AG09309 (cell line): ENCODE results near the gene FOXO1.

Experiments used
- DNase-seq: peaks from one replicate; pipeline ENCODE4 v3.0.0-alpha.2; 2010; ENCODE audit warnings: low read depth
- H3K4me3 ChIP-seq: 2 replicates; pipeline ENCODE4 v1.5.1; 2011; ENCODE audit warnings: mild to moderate bottlenecking, low read depth, low read length, moderate library complexity; ENCODE audit not compliant: control insufficient read depth
- CTCF ChIP-seq: IDR thresholded peaks from 2 replicates; pipeline ENCODE4 v1.5.1; 2011; ENCODE audit warnings: mild to moderate bottlenecking, low read depth, low read length, inconsistent platforms; ENCODE audit not compliant: insufficient read depth, control insufficient read depth; ENCODE audit errors: missing control alignments

Gene FOXO1

DNA sequence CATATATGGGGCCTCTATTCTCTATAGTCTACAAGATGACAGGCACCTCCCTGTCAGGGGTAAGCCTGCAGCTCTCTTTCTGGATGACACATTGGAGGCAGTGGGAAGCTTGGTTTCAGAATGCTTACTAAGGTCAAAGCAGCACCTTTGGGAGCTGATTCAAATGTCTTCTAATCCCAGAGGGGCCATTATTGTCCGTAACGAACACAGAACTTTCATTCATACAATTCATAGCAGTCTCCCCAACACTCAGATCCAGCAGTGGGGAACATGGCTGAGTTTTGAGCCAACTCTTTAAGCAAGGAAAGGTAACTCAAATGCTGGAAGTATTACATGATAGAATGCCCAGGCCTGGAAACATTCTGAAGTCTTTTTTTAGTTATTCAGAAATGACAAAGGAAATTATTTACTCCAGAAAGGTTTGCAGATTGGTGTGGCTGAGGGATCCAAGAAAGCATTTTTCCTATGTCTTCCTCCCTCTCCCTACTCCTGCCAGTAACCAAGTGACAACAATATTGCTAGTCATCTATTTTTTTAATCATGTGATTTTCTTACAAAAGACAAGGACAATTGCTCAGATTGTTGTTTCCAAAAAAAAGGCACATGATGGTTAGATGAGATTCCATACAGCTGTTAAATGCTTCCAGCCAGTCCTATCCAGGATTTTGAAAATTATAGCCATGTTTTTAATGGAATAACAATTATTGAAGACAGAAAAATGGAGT lies 118.7 kb downstream of the FOXO1 start:
- H3K4me3 ChIP-seq: no peak overlapping the region
- no peak for DNase-seq
- no peak for TF ChIP-seq CTCF

DNA sequence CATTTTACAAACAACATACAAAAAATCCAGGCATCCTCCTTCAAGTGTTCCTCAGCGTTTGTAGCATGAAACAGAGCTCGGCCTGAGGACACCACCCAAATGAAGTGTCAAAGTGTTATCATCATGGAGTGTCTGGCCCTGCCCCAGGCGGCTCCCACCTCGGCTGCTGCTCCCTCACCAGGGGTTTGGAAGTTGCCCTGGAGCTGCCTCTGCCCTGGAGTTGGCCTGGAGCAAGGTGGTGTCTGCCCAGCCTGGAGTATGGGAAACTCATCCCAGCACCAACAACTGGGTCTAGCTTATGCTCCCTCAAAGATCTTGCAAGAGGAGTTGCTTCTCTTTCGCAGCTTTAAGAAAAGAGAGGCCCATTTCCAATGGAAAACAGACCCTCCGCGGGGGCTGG lies 120.4 kb downstream of the FOXO1 start:
- H3K4me3 ChIP-seq: no peak overlapping the region
- DNase-seq: no peak
- TF ChIP-seq CTCF: no peak

DNA sequence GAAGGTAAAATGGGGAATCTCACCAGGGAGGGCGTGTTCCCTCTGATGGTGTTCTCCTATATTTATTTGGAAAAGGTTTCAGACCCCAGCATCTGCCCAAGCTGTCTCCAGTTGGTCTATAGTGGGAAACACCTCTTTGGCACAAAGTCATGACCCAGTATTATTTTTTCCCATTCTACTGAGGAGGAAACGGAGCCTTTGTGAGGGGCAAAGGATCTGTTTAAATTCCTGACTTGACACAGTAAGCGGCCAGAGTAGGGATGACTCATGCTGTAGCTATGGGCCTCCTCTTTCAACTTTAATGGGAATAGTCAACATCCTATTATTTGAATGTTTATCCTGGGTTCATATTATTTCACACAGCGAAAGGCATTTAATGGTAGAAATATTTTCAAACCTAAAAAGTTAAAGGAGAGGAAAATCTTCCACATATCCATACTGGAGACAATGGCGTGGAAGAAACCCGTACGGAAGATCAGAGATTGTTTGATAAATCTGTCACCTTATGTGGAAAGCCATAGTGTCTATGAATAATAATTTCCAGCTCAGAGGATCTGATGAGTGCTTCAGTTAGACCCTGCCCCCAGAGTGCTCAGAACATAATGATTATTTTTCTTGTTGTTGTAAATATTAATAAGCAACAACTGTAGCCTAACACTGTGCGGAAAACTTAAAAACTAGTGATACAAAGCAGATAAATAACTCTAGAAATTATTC lies 126.0 kb downstream of the FOXO1 start:
- DNase-seq: peak; percentile 31
- H3K4me3 ChIP-seq: no peak overlapping the region
- TF ChIP-seq CTCF: no peak

- no peak for DNase-seq
- H3K4me3 ChIP-seq: no peak overlapping the region
- no peak for TF ChIP-seq CTCF
Observed at GRCh38 chr13:40539576-40540327, 126.7 kb downstream of the FOXO1 start.

DNA sequence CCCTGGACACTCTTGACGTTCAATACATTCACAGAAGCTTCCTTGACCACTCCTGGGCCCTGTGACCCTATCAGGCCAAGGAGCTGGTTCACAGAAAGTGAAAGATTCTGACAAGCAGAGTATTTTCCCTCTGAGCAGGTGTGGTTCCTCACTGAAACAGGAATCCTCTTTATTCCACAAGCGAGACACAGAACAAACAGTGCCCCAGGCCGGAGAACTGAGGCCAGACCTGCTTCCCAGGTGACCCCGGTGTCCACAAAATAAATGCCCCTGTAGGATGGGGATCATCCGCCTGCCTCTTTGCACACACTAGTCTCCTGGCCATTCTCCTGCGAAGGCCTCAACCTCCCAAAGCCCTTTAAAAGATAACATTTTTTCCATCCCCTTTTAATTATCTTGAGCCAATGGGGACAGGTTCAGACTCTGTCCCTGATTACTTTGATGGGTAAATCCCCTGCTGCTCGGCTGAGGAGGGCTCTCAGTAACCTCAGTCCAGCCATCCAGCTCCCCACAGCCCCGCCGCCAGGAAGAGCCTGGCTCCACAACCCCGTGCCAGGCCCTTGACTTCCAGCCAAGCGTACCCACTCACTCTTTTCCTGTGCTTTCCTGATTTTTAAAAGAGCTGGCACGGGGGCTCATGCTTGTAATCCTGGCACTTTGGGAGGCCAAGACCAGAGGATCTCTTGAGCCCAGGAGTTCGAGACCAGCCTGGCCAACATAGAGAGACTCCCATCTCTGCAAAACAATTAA lies 129.1 kb downstream of the FOXO1 start:
- no peak overlapping the region for H3K4me3 ChIP-seq
- TF ChIP-seq CTCF: no peak
- no peak for DNase-seq

DNA sequence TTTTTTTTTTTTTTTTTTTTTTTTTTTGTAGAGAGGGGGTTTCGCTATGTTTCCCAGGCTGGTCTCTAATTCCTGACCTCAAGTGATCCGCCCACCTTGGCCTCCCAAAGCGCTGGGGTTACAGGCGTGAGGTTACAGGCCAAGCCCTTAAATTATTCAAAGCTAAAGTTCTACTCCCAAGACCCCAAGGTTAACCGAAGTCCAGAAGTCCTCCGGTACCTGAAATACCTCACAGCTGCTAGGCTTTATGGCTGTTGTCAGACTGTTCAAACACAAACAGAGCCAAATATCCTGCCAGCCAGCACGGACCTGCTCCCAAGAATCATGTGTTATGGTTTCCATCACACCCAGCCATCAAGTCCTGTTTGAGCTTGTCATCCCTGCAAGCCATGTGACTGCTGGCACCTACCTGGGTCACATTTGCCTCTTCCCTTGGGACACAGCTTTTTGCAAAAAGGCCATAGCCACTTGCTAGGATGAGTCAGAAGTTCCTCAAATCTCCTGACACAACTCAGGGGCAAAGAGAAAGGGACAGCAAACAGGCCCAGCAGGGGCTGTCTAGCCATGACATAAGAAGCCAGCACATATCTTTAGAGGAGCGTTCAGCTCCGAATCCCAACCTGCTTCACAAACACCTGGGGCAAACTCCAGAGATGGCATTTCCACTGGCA lies 129.9 kb downstream of the FOXO1 start:
- TF ChIP-seq CTCF: no peak
- no peak for DNase-seq
- H3K4me3 ChIP-seq: no peak overlapping the region
